Stimulated activated CD8-positive, alpha-beta memory T cell treated with anti-CD3 and anti-CD28 coated beads, Interleukin-7, amount 100 ng/mL, for 24 hours (primary cell): ENCODE data around the gene GRM1.

ENCODE experiments used
- DNase-seq: peaks from one replicate; pipeline ENCODE4 v3.0.0-alpha.2; 2020; ENCODE audit warnings: low read depth

The GRM1 gene

DNA sequence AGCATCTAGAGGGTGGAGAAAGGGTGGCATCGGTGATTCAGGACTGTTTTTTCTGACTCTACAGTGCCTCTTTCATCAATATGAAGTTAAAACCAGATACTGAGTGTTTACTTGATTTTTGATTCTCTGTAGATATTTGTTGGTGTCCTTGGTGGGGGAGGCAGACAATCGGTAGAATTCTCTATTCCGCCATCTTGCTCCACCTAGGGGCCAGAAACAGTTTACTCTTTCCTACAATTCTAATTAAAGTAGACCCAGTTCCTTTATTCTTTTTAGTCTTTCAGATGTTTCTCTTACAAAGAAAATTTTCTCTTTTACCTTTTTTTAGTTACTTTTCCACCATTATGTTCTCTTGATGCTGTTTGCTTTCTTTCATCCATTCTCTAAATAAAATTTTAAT lies 352.6 kb downstream of the GRM1 start:
- DNase-seq: no peak

DNA sequence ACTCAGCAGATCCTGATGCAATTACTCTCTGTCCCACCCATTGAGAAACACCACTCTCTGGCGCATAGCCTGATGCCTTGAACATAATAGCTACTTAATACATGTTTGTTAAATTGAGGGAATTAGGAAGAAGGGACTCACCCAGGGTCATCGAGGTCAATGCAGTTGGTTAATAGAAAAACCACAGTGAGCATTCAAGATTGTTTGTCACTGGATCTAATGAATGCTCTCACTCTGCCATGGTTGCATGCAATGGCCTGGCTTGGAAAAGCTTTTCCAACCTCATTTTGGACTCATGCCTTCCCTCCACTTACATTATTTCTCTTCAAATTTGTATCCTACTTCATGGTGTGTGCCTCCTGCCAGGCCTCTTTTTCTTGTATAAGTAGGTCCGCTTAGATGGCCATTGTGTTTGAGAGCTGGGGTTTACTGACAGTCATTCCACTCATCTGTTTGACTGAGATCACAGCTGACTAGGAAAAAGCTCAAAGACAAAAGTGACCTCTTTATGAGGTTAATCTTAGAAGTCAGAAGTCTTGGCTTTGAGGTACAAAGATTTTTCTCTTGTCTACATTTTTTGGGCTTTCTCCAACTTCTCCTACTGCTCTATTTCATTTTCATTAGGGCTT lies 360.0 kb downstream of the GRM1 start:
- DNase-seq: no peak

DNA sequence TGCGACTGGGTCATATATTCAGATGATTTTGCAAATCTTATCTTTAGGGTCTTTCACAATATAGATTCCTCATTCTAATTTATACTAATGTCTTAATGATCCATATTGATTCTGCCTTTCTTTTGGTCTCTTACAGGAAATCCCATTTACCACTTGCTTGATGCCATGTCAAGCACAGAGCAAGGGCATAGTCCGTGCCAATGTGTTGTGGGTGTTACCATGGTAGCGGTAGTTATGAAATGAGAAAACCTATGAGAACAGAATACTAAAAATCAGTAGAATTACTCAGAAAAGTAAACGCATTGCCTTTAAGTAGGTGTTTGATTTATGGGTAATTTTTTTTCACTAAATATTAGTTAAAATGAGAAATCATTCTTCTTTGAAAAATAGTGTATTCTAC lies 360.9 kb downstream of the GRM1 start:
- DNase-seq: no peak

DNA sequence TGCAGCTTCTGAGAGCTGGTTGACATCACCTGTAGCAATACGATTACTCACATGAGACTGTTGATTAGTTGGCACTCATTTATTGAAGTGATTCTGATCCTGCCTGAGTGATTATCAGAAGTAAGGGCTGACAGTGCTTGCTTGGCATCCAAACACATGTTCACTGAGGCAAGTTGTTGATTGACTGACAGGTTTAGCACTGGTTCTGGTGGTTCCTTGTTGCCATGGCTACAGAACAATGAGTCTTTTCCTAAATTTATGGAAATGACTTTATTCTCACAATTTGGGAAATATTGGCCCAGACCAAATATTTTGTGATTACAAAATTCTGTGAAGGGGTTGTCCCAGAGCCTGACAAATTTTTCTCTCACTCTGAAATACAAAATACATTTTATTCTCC lies 368.8 kb downstream of the GRM1 start:
- no peak for DNase-seq

DNA sequence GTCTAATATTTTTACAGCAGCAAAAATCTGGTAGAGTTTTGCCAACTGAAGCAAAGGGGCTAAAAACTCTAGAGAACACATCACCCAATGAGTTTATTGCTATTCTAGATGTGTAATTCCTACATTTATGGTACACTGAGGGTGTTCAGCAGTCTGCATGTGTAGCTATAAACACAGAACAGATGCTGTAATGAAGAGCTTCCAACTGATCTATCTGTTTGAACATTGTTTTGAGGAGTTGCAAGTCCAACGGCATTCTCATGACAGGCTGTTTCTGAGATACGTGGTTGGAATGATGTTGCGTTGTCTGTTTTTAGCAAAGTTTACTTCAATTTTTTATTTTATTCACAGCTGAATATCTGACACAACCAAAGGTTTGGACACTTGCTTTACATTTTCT lies 373.6 kb downstream of the GRM1 start:
- no peak for DNase-seq

DNA sequence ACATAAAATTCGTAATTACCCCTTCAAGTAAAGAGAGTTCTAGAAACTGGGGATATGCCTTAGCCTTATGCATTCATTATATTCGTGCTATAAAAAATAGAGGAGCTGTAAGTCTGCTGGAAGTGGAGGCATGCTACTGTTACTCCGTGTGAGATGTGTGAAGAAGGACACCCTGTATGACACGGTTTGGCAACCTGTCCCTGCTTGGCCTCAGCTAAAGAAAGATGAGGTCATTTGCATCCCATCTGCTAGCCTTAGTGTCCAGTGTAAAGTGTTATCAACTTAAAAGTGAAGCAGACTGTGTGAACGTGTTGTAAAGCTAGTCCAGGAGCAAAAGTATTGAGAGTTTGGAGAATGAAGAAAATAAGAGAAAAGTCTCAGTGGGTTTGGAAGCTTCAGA lies 379.7 kb downstream of the GRM1 start:
- no peak for DNase-seq

DNA sequence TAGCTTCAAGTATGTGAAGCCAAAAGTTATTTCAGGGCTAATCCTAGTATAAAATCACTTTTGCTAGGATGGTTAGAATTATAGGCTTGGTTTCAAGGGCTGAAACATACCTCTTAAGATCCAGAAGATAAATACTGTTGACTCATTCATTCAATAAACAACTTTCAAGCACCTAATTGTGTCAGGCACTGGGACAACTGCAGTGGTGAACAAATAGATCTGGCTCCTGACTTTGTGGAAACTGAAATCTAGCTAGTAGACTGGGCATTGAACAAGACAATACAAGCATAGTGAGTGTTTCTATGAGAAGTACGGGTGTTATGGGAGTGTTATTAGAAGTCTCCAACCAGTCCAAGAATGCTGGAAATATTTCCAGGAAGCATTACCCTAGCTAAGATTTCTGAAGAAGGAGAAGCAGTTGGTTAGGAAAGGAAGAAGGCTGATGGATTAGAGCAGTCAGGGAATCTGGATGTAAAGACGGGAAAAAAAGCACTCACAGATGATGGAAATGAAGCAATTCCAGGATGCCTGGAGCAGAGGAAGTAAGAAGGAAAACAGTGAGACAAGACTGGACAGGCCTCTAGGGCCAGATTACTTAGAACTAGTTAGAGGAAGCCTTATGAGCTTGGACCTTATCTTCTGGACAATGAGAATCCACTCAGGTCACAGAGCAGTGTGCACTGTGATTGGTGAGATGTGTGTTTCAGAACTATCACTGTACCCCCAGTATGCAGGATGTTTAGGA lies 382.2 kb downstream of the GRM1 start:
- no peak for DNase-seq

DNA sequence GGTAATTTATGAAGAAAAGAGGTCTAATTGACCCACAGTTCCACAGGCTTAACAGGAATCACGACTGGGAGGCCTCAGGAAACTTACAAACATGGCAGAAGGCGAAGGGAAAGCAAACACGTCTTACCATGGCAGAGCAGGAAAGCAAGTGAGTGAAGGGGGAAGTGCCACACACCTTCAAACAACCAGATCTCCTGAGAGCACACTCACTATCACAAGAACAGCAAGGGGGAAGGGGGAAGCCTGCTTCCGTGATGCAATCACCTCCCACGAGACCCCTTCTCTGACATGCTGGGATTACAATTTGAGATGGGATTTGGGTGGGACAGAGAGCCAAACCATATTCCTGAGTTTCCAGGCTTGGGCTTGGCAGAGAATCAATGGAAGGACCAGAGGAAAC lies 390.7 kb downstream of the GRM1 start:
- DNase-seq: no peak

DNA sequence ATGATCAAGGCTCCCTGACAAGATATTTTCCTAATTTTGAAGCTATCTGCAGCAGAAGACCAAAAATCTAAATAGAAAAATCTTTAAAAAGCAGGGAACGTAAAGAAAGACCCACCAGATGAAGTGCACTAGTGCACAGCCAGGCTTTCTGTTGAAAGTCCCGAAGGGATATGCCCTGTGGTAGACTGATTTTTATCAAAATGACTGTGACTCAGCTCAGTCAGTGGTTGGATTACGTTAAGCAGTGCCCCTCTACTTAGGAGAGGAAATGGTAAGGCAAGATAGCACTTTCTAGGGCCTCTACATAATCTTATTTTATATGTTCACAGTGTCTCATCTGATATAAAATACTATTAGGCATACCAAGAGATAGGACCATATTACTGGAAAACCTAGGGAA lies 391.4 kb downstream of the GRM1 start:
- DNase-seq: no peak

DNA sequence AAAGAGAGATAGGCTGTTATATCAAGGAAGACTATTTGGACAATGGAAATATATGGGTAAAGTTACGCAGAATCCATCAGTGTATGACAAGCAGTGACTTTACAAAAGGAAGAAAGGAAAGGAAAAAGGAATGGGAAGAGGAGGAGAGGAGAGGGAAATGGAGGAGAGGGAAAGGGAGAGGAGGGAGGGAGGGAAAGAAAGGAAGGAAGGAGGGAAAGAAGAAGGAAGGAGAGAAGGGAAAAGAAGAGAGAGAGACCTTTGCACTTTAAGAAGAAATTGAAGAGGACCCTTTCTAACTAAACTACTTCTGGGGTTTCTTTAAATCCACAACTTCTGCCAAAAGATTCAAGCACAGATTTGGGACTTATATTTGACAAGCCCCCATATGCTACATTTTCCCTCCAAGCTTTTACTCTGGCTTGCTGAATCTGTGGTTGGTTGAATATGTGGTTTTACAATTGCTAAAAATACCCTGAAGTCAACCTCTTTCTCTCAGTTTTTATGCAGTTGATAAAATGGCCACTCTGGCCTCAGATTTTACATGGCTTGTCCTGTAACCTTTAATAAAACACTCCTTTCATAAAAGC lies 394.0 kb downstream of the GRM1 start:
- no peak for DNase-seq

DNA sequence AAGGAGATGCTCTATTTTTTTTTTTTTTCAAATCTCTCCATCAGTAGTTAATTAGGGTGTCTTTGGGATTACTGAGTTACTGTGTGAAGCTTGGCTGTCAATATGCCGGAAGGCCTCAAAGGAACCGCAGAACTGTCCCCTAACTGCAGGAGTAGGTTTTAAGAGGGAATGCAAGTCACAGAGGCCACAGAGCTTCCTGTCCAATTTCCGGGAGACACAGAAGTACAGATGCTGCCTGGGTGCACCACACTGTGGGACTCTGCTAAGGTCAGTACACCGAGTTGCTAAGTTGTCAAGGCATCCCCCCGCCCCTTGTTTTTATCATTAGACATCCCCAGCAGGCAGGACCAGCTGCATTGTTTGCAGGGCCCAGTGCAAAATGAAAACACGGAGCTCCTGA lies 394.6 kb downstream of the GRM1 start:
- DNase-seq: no peak

DNA sequence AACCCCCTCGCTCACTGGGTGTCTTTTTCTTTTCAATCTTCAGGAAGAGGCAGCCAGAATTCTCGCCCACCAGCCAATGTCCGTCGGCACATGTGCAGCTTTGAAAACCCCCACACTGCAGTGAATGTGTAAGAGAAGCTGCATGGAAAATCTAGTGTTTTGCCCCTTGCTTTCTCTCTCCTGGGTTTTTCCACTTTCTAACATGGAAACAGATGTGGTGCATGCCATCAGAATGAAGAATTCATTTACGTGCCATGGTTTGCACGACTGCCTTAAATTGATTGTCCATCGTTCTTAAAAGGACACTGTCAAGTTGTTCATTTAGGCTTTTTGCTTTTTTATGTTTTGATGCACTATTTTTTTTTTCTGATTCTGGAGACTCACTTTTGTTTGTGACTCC lies 397.7 kb downstream of the GRM1 start:
- DNase-seq: no peak

DNA sequence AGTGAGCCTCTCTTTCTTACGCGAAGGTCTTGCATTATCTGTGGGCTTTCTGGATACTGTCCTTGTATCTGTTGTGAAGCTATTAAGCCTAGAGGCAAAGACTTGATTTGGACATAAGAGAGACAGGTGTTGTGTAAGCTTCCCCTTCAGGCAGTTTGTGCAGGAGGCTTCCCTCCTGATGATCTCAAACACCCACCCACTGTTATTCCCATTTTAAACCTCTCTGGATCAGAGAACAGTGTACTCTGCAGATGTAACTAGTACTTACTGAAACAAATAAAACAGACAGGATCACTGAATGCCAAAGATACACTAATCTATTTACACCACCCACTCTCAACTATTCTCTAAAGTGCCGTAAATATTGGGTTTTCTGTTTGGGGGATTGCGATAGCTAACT lies 401.0 kb downstream of the GRM1 start:
- no peak for DNase-seq

DNA sequence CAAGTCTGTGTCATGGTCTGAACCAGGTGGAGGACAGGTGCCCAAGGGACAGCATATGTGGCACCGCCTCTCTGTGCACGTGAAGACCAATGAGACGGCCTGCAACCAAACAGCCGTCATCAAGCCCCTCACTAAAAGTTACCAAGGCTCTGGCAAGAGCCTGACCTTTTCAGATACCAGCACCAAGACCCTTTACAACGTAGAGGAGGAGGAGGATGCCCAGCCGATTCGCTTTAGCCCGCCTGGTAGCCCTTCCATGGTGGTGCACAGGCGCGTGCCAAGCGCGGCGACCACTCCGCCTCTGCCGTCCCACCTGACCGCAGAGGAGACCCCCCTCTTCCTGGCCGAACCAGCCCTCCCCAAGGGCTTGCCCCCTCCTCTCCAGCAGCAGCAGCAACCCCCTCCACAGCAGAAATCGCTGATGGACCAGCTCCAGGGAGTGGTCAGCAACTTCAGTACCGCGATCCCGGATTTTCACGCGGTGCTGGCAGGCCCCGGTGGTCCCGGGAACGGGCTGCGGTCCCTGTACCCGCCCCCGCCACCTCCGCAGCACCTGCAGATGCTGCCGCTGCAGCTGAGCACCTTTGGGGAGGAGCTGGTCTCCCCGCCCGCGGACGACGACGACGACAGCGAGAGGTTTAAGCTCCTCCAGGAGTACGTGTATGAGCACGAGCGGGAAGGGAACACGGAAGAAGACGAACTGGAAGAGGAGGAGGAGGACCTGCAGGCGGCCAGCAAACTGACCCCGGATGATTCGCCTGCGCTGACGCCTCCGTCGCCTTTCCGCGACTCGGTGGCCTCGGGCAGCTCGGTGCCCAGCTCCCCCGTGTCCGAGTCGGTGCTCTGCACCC lies 405.2 kb downstream of the GRM1 start:
- DNase-seq: no peak

DNA sequence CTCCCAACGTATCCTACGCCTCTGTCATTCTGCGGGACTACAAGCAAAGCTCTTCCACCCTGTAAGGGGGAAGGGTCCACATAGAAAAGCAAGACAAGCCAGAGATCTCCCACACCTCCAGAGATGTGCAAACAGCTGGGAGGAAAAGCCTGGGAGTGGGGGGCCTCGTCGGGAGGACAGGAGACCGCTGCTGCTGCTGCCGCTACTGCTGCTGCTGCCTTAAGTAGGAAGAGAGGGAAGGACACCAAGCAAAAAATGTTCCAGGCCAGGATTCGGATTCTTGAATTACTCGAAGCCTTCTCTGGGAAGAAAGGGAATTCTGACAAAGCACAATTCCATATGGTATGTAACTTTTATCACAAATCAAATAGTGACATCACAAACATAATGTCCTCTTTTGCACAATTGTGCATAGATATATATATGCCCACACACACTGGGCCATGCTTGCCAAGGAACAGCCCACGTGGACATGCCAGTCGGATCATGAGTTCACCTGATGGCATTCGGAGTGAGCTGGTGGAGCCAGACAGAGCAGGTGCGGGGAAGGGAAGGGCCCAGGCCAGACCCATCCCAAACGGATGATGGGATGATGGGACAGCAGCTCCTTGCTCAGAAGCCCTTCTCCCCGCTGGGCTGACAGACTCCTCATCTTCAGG lies 406.0 kb downstream of the GRM1 start:
- no peak for DNase-seq

DNA sequence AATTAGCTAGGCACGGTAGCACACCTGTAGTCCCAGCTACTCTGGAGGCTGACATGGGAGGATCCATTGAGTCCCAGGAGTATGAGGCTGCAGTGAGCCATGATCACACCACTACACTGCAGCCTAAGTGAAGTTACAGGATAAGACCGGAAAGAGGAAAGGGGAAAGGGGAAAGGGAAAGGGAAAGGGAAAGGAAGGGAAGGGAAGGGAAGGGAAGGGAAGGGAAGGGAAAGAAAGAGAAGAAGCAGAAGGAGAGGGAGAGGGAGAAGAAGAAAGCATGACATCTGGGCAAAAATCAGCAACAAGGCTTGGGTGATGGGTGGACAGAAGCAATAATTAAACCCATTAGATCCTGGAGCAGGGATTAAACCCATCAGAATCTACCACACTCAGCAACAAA lies 413.0 kb downstream of the GRM1 start:
- no peak for DNase-seq

DNA sequence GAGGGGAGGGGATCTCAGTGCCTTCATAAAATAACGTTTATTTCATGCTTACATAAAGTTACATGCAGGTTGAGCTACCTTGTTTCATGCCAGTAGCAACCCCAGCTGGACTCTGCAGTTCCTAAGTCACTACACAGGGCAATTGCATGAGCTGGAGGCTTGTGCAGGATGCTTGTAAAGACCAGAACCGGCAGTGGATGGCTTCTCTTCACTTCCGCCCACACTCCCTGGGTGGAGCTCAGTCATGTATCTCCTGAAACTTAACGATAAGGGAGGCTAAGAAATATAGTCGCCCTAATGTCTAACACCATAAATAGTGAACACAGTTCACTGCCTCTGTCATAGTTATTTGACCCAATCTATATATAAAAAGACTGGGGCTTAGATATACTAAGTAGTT lies 415.3 kb downstream of the GRM1 start:
- no peak for DNase-seq

DNA sequence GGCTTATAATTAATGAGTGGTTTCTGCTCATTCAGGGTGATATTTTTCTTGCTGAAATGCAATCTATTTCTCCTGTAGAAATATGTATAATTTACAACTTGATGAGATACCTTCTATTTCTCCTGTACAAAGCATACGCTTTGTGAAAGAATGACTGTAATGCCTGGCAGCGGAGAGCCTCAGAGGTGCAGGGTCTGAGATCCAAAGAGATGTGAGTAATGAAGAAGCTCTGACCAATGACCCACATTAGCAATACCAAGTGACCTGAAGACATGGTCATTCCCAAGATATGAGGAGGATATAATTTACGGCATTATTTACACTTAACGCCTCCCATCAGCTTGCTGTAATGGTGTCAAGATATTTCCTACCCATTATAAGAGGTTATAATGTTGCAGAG lies 416.4 kb downstream of the GRM1 start:
- DNase-seq: no peak

DNA sequence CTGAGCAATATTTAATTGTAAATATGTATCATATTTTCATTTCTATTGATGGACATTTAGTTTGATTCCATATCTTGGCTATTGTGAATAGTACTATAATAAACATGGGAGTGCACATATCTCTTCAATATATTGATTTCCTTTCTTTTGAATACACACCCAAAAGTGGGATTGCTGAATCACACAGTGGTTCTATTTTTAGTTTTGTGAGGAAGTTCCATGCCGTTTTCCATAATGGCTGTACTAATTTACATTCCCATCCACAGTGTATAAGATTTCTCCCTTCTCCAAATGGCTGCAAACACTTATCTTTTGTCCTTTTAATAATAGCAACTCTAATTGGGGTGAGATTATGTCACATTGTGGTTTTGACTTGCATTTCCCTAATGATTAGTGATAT lies 428.0 kb downstream of the GRM1 start:
- no peak for DNase-seq

DNA sequence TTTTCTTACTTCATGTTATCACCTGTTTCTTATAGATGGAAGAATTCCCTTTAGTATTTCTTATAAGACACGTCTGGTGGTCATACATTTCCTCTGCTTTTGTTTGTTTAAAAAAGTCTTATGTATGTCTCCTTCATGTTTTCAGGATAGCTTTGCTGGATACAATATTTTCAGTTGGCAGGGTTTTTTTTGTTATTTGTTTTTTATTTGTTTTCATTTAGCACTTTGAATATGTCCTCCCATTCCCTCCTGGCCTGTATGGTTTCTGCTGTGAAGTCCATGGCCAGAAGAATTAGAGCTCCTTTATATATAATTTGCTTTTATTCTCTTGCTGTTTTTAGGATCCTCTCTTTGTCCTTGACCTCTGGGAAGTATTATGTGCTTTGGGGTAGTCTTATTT lies 432.1 kb downstream of the GRM1 start:
- no peak for DNase-seq

DNA sequence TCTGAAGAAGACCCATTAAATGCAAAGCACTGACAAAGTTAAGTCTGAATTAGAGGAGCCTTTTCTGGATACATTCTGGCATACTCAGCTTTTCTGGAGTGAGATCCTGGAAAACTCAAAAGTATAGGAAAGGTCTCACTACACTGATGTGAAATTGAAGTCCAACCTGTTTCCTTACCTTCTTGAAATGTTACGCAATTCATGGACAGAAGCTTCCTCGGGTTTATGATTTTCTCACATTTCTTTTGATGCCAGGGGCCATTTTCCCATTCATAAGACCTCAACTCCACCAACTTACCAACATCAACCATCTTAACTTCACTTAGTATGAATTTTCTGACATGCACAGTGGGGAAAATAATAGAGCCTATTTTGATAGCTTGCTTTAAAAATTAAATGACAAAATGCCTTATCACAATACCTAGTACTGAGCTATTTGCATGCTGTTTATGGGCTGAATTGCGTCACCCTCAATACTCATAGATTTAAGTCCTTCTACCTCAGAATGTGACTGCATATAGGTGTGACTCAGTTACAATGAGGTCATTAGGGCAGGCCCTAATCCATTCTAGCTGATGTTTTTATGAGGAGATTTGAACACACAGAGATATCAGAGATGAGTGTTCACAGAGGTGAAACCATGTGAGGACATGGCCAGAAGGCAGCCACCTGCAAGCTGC lies 441.4 kb downstream of the GRM1 start:
- DNase-seq: no peak

DNA sequence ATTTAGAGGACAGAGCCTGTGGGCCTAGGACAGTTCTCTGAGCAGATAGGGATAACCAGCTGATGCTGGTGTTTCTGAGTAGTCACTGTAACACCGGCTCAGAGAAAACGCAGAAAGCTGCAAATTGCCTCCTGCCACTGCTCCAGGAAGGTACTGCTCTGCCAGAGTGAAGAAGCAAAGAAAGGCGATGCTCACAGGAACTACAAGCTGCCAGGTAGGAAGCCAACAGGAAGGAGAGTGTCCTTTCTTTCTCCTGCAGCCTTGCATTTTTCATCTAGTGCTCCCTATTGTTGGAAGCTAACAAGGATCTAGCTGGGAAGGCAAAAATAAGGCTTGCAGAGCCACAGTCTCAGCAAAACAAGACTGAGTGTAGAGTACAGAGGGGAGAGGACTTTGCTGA lies 444.1 kb downstream of the GRM1 start:
- no peak for DNase-seq
